Ovary (tissue), 3 donors: ENCODE results near the gene SULT1A1.
"Not testable (repeated sequence)": the region's sequence is repeated elsewhere in the genome, so short reads cannot be mapped to it uniquely, and the experiment has no call there.

Source experiments
- CTCF ChIP-seq, 3 donors: fragments of 450-650 bp in 2 of 3; fragments of 200-600 bp in 1 of 3; IDR thresholded peaks; one replicate each; pipeline versions ENCODE4 v1.5.1 to v1.8.0; 2016 to 2022; ENCODE audit warnings: antibody characterized with exemption in 3 of 3, mild to moderate bottlenecking in 1 of 3
- EP300 ChIP-seq: sonication (generic); formaldehyde crosslinking; IDR thresholded peaks from one replicate; pipeline ENCODE4 v1.6.1; 2017; ENCODE audit warnings: antibody characterized with exemption
- POLR2A ChIP-seq: fragments of 450-650 bp; IDR thresholded peaks from one replicate; pipeline ENCODE4 v1.6.1; 2017; ENCODE audit warnings: antibody characterized with exemption, mild to moderate bottlenecking, moderate library complexity
- donor health status: DM: no; HTN: no; CAD: no.

DNA sequence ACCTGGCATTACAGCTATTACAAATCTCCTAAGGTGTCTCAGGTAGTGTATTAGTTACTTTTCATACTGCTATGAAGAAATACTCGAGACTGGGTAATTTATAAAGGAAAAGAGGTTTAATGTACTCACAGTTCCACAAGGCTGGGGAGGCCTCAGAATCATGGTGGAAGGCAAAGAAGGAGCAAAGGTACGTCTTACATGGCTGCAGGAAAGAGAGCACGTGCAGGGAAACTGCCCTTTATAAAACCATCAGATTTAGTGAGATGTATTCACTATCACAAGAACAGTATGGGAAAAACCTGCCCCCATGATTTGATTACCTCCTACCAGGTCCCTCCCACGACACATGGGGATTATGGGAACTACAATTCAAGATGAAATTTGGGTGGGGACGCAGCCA is 21.1 kb upstream of the SULT1A1 start:
- TF ChIP-seq CTCF (IDR thresholded peaks at IDR 0.05); POLR2A; EP300: not testable (repeated sequence)
